Fibroblast of skin of left biceps (primary cell): Measurements from ENCODE around the gene CSNK1G2.

Source experiments
- DNase-seq, 2 experiments: peaks; one replicate each; pipeline ENCODE4 v3.0.0-alpha.2; 2013; ENCODE audit warnings: low read depth in 2 of 2

Gene CSNK1G2

GRCh38 chr19:2016041-2016807, 75.3 kb downstream of the CSNK1G2 start:
- DNase-seq: peak; percentile 54 to 59

DNA sequence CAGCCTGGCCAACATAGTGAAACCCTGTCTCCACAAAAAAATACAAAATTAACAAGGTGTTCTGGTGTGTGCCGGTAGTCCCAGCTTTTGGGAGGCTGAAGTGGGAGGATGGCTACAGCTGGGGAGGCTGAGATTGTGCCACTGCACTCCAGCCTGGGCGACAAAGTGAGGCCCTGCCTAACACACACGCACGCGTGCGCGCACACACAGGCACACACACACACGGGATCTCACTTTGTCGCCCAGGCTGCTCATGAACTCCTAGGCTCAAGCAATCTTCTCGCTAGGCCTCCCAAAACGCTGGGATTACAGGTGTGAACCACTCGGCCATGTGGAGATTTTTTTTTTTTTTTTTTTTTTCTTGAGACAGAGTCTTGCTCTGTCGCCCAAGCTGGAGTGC, 77.8 kb downstream of the CSNK1G2 start:
- DNase-seq: no peak

GRCh38 chr19:2021453-2022140, 80.6 kb downstream of the CSNK1G2 start:
- DNase-seq: no peak

DNA sequence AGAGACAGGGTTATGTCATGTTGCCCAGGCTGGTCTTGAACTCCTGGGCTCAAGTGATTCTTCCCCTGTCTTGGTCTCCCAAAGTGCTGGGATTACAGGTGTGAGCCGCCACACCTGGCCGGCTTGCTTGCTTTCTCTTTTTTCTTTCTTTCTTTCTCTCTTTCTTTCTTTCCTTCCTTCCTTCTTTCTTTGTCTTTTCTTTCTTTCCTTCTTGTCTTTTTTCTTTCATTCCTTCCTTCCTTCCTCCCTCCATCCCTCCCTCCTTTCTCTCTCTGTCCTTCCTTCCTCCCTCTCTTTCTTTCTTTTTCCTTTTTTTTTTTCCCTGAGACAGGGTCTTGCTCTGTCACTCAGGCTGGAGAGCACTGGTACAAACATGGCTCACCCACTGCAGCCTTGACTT, 81.3 kb downstream of the CSNK1G2 start:
- DNase-seq: no peak

- no peak for DNase-seq
Observed at GRCh38 chr19:2026770-2027169, 85.8 kb downstream of the CSNK1G2 start.

DNA sequence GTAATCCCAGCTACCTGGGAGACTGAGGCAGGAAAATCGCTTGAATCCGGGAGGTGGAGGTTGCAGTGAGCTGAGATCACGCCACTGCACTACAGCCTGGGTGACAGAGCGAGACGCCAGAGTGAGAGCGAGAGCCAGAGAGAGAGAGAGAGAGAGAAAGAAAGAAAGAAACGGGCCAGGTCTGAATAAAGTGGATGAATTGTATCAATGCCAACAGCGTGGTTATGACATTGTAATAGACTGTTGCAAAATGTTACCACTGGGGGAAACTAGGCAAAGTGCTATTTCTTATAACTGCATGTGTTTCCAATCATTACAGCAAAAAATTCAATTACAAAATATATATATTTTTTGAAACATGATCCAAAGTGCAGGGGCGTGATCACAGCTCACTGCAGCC, 86.4 kb downstream of the CSNK1G2 start:
- DNase-seq: peak; percentile 77 to 80
